H1 (cell line): ENCODE results near the gene GALR2. TPM values are rescaled to one million over a fixed set of nuclear protein-coding genes. Genes with fewer than 3 reads are reported as not detected.

Experiments
- CTCF ChIA-PET: fragments of 300-600 bp; sonication (Branson Sonifier 250); formaldehyde crosslinking; loops from one replicate; lab custom pipeline; 2021; ENCODE audit not compliant: partially characterized antibody; lab: Charles Lee
- POLR2A ChIA-PET: fragments of 300-600 bp; sonication (Branson Sonifier 250); formaldehyde crosslinking; loops from one replicate; lab custom pipeline; 2021; ENCODE audit warnings: inconsistent platforms; ENCODE audit not compliant: partially characterized antibody; lab: Charles Lee
- DNase-seq, 2 experiments: peaks; one replicate each; pipeline versions ENCODE4 v3.0.0 to v3.0.0-alpha.2; 2010 to 2022; ENCODE audit warnings: low spot score in 2 of 2, low read depth in 1 of 2, mixed read lengths in 1 of 2
- FAIRE-seq: peaks from 2 replicates; lab custom pipeline; 2011; peaks lifted over from hg19 to GRCh38; lab: Jason Lieb, UNC
- H2AFZ ChIP-seq: 2 replicates; pipeline ENCODE4 v1.8.1; 2012; ENCODE audit warnings: low read length, inconsistent platforms
- H2AK5ac ChIP-seq: 2 replicates; pipeline ENCODE4 v1.6.1; 2013; ENCODE audit warnings: low read depth, low read length
- H2BK120ac ChIP-seq: replicated peaks from 2 replicates; pipeline ENCODE3; 2013; ENCODE audit warnings: low read depth, low read length, inconsistent platforms
- H2BK12ac ChIP-seq: 2 replicates; pipeline ENCODE4 v1.6.1; 2013; ENCODE audit warnings: low read depth, low read length
- H2BK15ac ChIP-seq: 2 replicates; pipeline ENCODE4 v1.6.1; 2013; ENCODE audit warnings: low read length
- H2BK20ac ChIP-seq: 2 replicates; pipeline ENCODE4 v1.6.1; 2013; ENCODE audit warnings: low read length
- H2BK5ac ChIP-seq: 2 replicates; pipeline ENCODE4 v1.6.1; 2013; ENCODE audit warnings: low read depth, low read length
- H3K14ac ChIP-seq: 2 replicates; pipeline ENCODE4 v1.6.1; 2013; ENCODE audit warnings: inconsistent platforms; ENCODE audit not compliant: insufficient read length
- H3K18ac ChIP-seq: 2 replicates; pipeline ENCODE4 v1.6.1; 2013; ENCODE audit warnings: low read length; ENCODE audit errors: extremely low read depth
- H3K23ac ChIP-seq: 2 replicates; pipeline ENCODE4 v1.6.1; 2013; ENCODE audit warnings: inconsistent platforms; ENCODE audit not compliant: insufficient read length
- H3K23me2 ChIP-seq: 2 replicates; pipeline ENCODE4 v1.6.1; 2013; ENCODE audit warnings: low read depth, low read length
- H3K27ac ChIP-seq: 2 replicates; pipeline ENCODE4 v1.6.1; 2011; ENCODE audit warnings: low read depth, low read length, inconsistent platforms
- H3K27me3 ChIP-seq, 4 experiments: replicated peaks in 1 of 4; 1 replicate in 1 of 4; 2 replicates in 3 of 4; pipeline versions ENCODE4 v1.6.1 to v1.8.1; 2011 to 2013; ENCODE audit warnings: low read length in 3 of 4, mild to moderate bottlenecking in 3 of 4, inconsistent platforms in 2 of 4, mixed read lengths in 2 of 4, moderate library complexity in 1 of 4; ENCODE audit not compliant: control insufficient read depth in 3 of 4, insufficient read depth in 3 of 4; ENCODE audit errors: extremely low read depth in 1 of 4
- H3K36me3 ChIP-seq, 4 experiments: 2 replicates each; pipeline versions ENCODE4 v1.6.1 to v1.8.1; 2011 to 2013; ENCODE audit warnings: mild to moderate bottlenecking in 4 of 4, low read length in 3 of 4, moderate library complexity in 2 of 4, control low read depth in 1 of 4, inconsistent platforms in 1 of 4; ENCODE audit not compliant: insufficient read depth in 4 of 4, control insufficient read depth in 2 of 4
- H3K4ac ChIP-seq: replicated peaks from 2 replicates; pipeline ENCODE3; 2013; ENCODE audit warnings: low read length, low read depth, mixed read lengths, inconsistent platforms; ENCODE audit not compliant: insufficient read length
- H3K4me1 ChIP-seq, 4 experiments: replicated peaks in 1 of 4; 1 replicate in 1 of 4; 2 replicates in 3 of 4; pipeline versions ENCODE4 v1.6.1 to v1.8.1; 2011 to 2013; ENCODE audit warnings: low read length in 3 of 4, inconsistent platforms in 2 of 4, mixed read lengths in 1 of 4; ENCODE audit not compliant: insufficient read depth in 4 of 4, control insufficient read depth in 3 of 4
- H3K4me2 ChIP-seq, 2 experiments: 2 replicates each; pipeline versions ENCODE4 v1.6.1 to v1.8.1; 2011 to 2013; ENCODE audit warnings: low read depth in 2 of 2, low read length in 2 of 2, control low read depth in 1 of 2, inconsistent platforms in 1 of 2, mild to moderate bottlenecking in 1 of 2; ENCODE audit not compliant: insufficient read depth in 1 of 2
- H3K4me3 ChIP-seq, 4 experiments: fragments of 200-600, 300-600 bp in 1 of 4; sonication (generic), shearing (Covaris generic), sonication (Bioruptor Twin) in 1 of 4; 2 replicates each; pipeline versions ENCODE4 v1.5.1 to v1.8.1; 2011 to 2016; ENCODE audit warnings: low read length in 4 of 4, low read depth in 3 of 4, control low read depth in 2 of 4, inconsistent platforms in 2 of 4, mild to moderate bottlenecking in 2 of 4, mixed read lengths in 1 of 4, moderate library complexity in 1 of 4; ENCODE audit not compliant: insufficient read depth in 2 of 4; ENCODE audit errors: extremely low read depth in 1 of 4
- H3K56ac ChIP-seq: replicated peaks from 2 replicates; pipeline ENCODE3; 2013; ENCODE audit warnings: low read depth, mild to moderate bottlenecking, mixed read lengths, low read length, inconsistent platforms; ENCODE audit not compliant: insufficient read length
- H3K79me1 ChIP-seq: 2 replicates; pipeline ENCODE4 v1.6.1; 2013; ENCODE audit warnings: low read depth, low read length, control low read depth
- H3K79me2 ChIP-seq, 2 experiments: 2 replicates each; pipeline versions ENCODE4 v1.6.1 to v1.8.1; 2012 to 2013; ENCODE audit warnings: low read length in 2 of 2, mild to moderate bottlenecking in 2 of 2, inconsistent platforms in 1 of 2; ENCODE audit not compliant: insufficient read depth in 2 of 2, control insufficient read depth in 1 of 2
- H3K9ac ChIP-seq, 4 experiments: replicated peaks in 1 of 4; 1 replicate in 1 of 4; 2 replicates in 3 of 4; pipeline versions ENCODE4 v1.6.1 to v1.8.1; 2011 to 2013; ENCODE audit warnings: low read depth in 3 of 4, low read length in 3 of 4, control low read depth in 2 of 4, mild to moderate bottlenecking in 2 of 4, moderate library complexity in 2 of 4, inconsistent platforms in 1 of 4; ENCODE audit errors: extremely low read depth in 1 of 4
- H3K9me3 ChIP-seq, 2 experiments: 2 replicates each; pipeline versions ENCODE4 v1.6.1 to v1.8.1; 2012 to 2013; ENCODE audit warnings: mild to moderate bottlenecking in 2 of 2, moderate library complexity in 2 of 2, control low read depth in 1 of 2, inconsistent platforms in 1 of 2, low read depth in 1 of 2, low read length in 1 of 2, mixed read lengths in 1 of 2; ENCODE audit not compliant: insufficient read depth in 2 of 2
- H4K20me1 ChIP-seq, 2 experiments: replicated peaks in 1 of 2; 2 replicates each; pipeline versions ENCODE3 to v1.8.1; 2011 to 2013; ENCODE audit warnings: inconsistent platforms in 2 of 2, low read length in 2 of 2, mild to moderate bottlenecking in 1 of 2; ENCODE audit not compliant: insufficient read depth in 2 of 2, control insufficient read depth in 1 of 2
- H4K5ac ChIP-seq: 2 replicates; pipeline ENCODE4 v1.6.1; 2013; ENCODE audit warnings: low read length, low read depth, mixed read lengths, inconsistent platforms; ENCODE audit not compliant: insufficient read length
- H4K8ac ChIP-seq: 2 replicates; pipeline ENCODE4 v1.8.0; 2013; ENCODE audit warnings: mild to moderate bottlenecking, moderate library complexity, low read length, inconsistent platforms; ENCODE audit not compliant: insufficient read depth; ENCODE audit errors: extremely low read depth
- H4K91ac ChIP-seq: replicated peaks from 2 replicates; pipeline ENCODE3; 2013; ENCODE audit warnings: low read length, mixed read lengths, inconsistent platforms; ENCODE audit not compliant: insufficient read length
- CEBPB ChIP-seq: IDR thresholded peaks from 2 replicates; pipeline ENCODE4 v1.6.1; 2012; ENCODE audit warnings: low read depth, low read length
- MAFK ChIP-seq: IDR thresholded peaks from 2 replicates; pipeline ENCODE4 v1.6.1; 2012; ENCODE audit warnings: low read depth, mild to moderate bottlenecking, improper control_type of control experiment, low read length
- WGBS, 2 experiments: shearing (Covaris generic) in 1 of 2; methylation state at CpG; one replicate each; pipeline versions ENCODE4 v1.1.6 to v1.1.7; 2013 to 2015; ENCODE audit warnings: low lambda C conversion rate in 2 of 2, mixed read lengths in 2 of 2, inconsistent platforms in 1 of 2, low coverage in 1 of 2, missing lambda C conversion rate in 1 of 2; ENCODE audit not compliant: insufficient replicate concordance in 2 of 2, insufficient coverage in 1 of 2, insufficient read length in 1 of 2; ENCODE audit errors: extremely low coverage in 1 of 2, missing lambda C conversion rate in 1 of 2; 5-methylcytosine and 5-hydroxymethylcytosine counted together
- polyA plus RNA-seq, 7 experiments: library from polyadenylated mRNA; depleted of rRNA in 3 of 7; stranded (reverse) in 5 of 7; unstranded in 2 of 7; fragments of >200 nt in 5 of 7; fragments of 200-250 nt in 2 of 7; gene quantifications; 1 replicate in 5 of 7; 2 replicates in 1 of 7; 4 replicates in 1 of 7; pipeline versions ENCODE4 v1.2.1 to v1.2.3, GENCODE V29; 2011 to 2013; ENCODE audit warnings: missing spikeins in 2 of 7, mixed read lengths in 2 of 7
- total RNA-seq: library from RNA; stranded (reverse); fragmentation: NEBNext Ultra II Directional; extraction: Animal tissue kit (Norgen Biotek cat#: 25700); gene quantifications from 2 replicates; pipeline ENCODE4 v1.2.1, GENCODE V29; 2021

Gene GALR2
- total and polyA plus RNA-seq, 2 of the 8 experiments (the other 6 are each of a cell fraction or from before 2014, with no cell fraction given): 0.86 to 2.2 TPM

- WGBS, 2 experiments: 90% methylated on average over 21 of the region's 23 CpGs; no CpG with 5 or more reads in 1 of the 2 experiments
- Histone ChIP-seq H3K27ac (no peak overlapping the region), H3K56ac (no peak overlapping the region), H2BK20ac (no peak overlapping the region), H4K5ac (no peak overlapping the region), H2AFZ (no peak overlapping the region), H4K20me1 (peaks cover 0 to 9% of the 10 kb centered on the region in 2 experiments), H4K8ac (peak overlapping the region; percentile 38), H2BK15ac (no peak overlapping the region), H2BK12ac (no peak overlapping the region), H3K79me2 (no peaks in the 10 kb centered on the region), H2BK5ac (no peak overlapping the region), H3K14ac (no peak overlapping the region), H3K4ac (no peak overlapping the region), H3K4me3 (no peak overlapping the region), H3K27me3 (no peaks in the 10 kb centered on the region), H3K23me2 (no peaks in the 10 kb centered on the region), H3K4me2 (no peak overlapping the region), H3K4me1 (no peaks in the 10 kb centered on the region), H3K36me3 (peaks cover 21 to 61% (median 44%) of the 10 kb centered on the region in 4 experiments; a peak in 7 of 8 replicates), H3K23ac (no peak overlapping the region), H3K18ac (no peak overlapping the region), H3K79me1 (no peaks in the 10 kb centered on the region; the same call in 1 of the 2 replicates), H3K9ac (no peak overlapping the region), H2AK5ac (no peak overlapping the region), H3K9me3 (no peaks in the 10 kb centered on the region), H4K91ac (no peak overlapping the region), H2BK120ac (no peak overlapping the region)
- no peak for FAIRE-seq
- ChIA-PET POLR2A (interaction anchor here (0.6 to 2.3 kb wide), 5 partner anchors 11 to 171 kb away, joined by 3 to 7 read pairs (median 5); partner anchors contain the start of gene EXOC7), CTCF (interaction anchor here (0.7 to 2.8 kb wide), 4 partner anchors 11 to 188 kb away, joined by 3 to 11 read pairs (median 8); partner anchors contain the start of gene EXOC7)
- TF ChIP-seq CEBPB: no peak
- no peak for TF ChIP-seq MAFK
- DNase-seq: no peak
Measured at GRCh38 chr17:76091526-76092286, 17.1 kb downstream of the GALR2 start.
